ENCODE measurements around the gene CCDC83.

- TF ChIP-seq ZNF148 (tag by site-specific recombination; IDR thresholded peaks at IDR 0.05; ENCODE audit: borderline replicate concordance) (no peak), CTCF (tag by site-specific recombination; IDR thresholded peaks at IDR 0.05) (no peak), ZNF76 (tag by site-specific recombination; IDR thresholded peaks at IDR 0.05; ENCODE audit: borderline replicate concordance, low read depth) (no peak), ZNF629 (tag by site-specific recombination; IDR thresholded peaks at IDR 0.05) (no peak), SP3 (tag by site-specific recombination; IDR thresholded peaks at IDR 0.05) (no peak), YY1 (tag by site-specific recombination; IDR thresholded peaks at IDR 0.05) (no peak), KLF9 (tag by site-specific recombination; IDR thresholded peaks at IDR 0.05; ENCODE audit: low read depth) (no peak), ZNF146 (tag by site-specific recombination; IDR thresholded peaks at IDR 0.05) (no peak), ZSCAN23 (tag by site-specific recombination; IDR thresholded peaks at IDR 0.05) (no peak), ZNF366 (tag by site-specific recombination; conservative IDR thresholded peaks at IDR 0.05) (no peak), ZNF561 (tag by site-specific recombination; IDR thresholded peaks at IDR 0.05; ENCODE audit: borderline replicate concordance) (no peak), ZNF274 (IDR thresholded peaks at IDR 0.05; ENCODE audit: low read length) (no peak), ZNF274 (tag by site-specific recombination; IDR thresholded peaks at IDR 0.05; ENCODE audit: borderline replicate concordance) (no peak), ZBTB21 (tag by site-specific recombination; IDR thresholded peaks at IDR 0.05) (no peak)
These were observed 45.3 kb upstream of the CCDC83 start for GRCh38 chr11:85809863-85810262.

Data from HEK293 (cell line).